ENCODE results near the gene RPA3.
A peak's percentile ranks its signal among the peaks of the same experiment; 100 is the strongest.

RPA3 gene

GRCh38 chr7:7642081-7642480, 76.3 kb downstream of the RPA3 start:
- peaks cover 17 to 24% (median 21%) of the 10 kb centered on the region in 10 experiments for H3K4me1 ChIP-seq
- no peak for TF ChIP-seq Cebpa-rat (IDR thresholded peaks at IDR 0.05)
- H3K9ac ChIP-seq: 0 out of 22 replicates have a peak overlapping the region, but pooled peaks of 1 of the 11 experiments have one; percentile 85
- H3K4me2 ChIP-seq: peak overlapping the region in 9 of 11 experiments; percentile 82 to 97 (median 90); a peak in 13 of 22 replicates
- H4K20me1 ChIP-seq: no peaks in the 10 kb centered on the region
- no peak overlapping the region for H3K4me3 ChIP-seq
- H3K9me3 ChIP-seq (replicated peaks in 1 of 11): peaks cover 0 to 12% (median 10%) of the 10 kb centered on the region in 11 experiments; a peak in 13 of 22 replicates
- H3K27ac ChIP-seq: no peak overlapping the region
- no peaks in the 10 kb centered on the region for H3K27me3 ChIP-seq
- H3K36me3 ChIP-seq: peaks cover 0 to 20% (median 6%) of the 10 kb centered on the region in 11 experiments; a peak in 13 of 22 replicates

GRCh38 chr7:7641129-7641663, 77.2 kb downstream of the RPA3 start:
- Histone ChIP-seq H3K4me3 (peak overlapping the region; percentile 74 to 89 (median 83)), H3K9me3 (replicated peaks in 1 of 11) (peaks cover 0 to 6% (median 5%) of the 10 kb centered on the region in 11 experiments; a peak in 11 of 22 replicates), H3K9ac (peak overlapping the region; percentile 80 to 86 (median 85)), H3K4me1 (peaks cover 17 to 24% (median 21%) of the 10 kb centered on the region in 10 experiments), H3K27ac (peak overlapping the region; percentile 75 to 85 (median 81)), H3K27me3 (no peaks in the 10 kb centered on the region), H4K20me1 (no peaks in the 10 kb centered on the region), H3K4me2 (peak overlapping the region; percentile 82 to 97 (median 90)), H3K36me3 (peaks cover 6 to 25% (median 12%) of the 10 kb centered on the region in 11 experiments; a peak in 17 of 22 replicates)
- no peak for TF ChIP-seq Cebpa-rat (IDR thresholded peaks at IDR 0.05)

GRCh38 chr7:7640221-7641128, 77.9 kb downstream of the RPA3 start, which contains the start of gene UMAD1:
Gene UMAD1 (plus strand): TSS chr7:7640752. CDS start chr7:7673372, 32,620 bp downstream.
- Histone ChIP-seq H4K20me1 (no peaks in the 10 kb centered on the region; a peak in 1 of 22 replicates), H3K36me3 (peaks cover 9 to 27% (median 18%) of the 10 kb centered on the region in 11 experiments; a peak in 16 of 22 replicates), H3K27me3 (no peaks in the 10 kb centered on the region), H3K4me2 (peak within 1 kb of the TSS; percentile 82 to 97 (median 93)), H3K4me1 (peaks cover 17 to 24% (median 21%) of the 10 kb centered on the region in 10 experiments), H3K27ac (peak within 1 kb of the TSS; percentile 75 to 85 (median 81)), H3K9me3 (replicated peaks in 1 of 11) (no peaks in the 10 kb centered on the region), H3K4me3 (peak within 1 kb of the TSS; percentile 74 to 89 (median 83)), H3K9ac (peak within 1 kb of the TSS; percentile 80 to 86 (median 85))
- TF ChIP-seq Cebpa-rat (IDR thresholded peaks at IDR 0.05): no peak

GRCh38 chr7:7639847-7640220, 78.6 kb downstream of the RPA3 start:
- Histone ChIP-seq H3K9me3 (replicated peaks in 1 of 11) (no peaks in the 10 kb centered on the region), H3K4me1 (peaks cover 17 to 24% (median 21%) of the 10 kb centered on the region in 10 experiments), H3K27ac (peak overlapping the region; percentile 14 to 85 (median 79); a peak in 21 of 22 replicates), H3K4me3 (peak overlapping the region; percentile 74 to 89 (median 83)), H3K4me2 (peak overlapping the region; percentile 78 to 95 (median 87)), H3K36me3 (peaks cover 9 to 27% (median 19%) of the 10 kb centered on the region in 11 experiments; a peak in 17 of 22 replicates), H4K20me1 (no peaks in the 10 kb centered on the region; a peak in 1 of 22 replicates), H3K9ac (peak overlapping the region; percentile 77 to 86 (median 84)), H3K27me3 (no peaks in the 10 kb centered on the region)
- no peak for TF ChIP-seq Cebpa-rat (IDR thresholded peaks at IDR 0.05)

GRCh38 chr7:7639421-7639820, 79.0 kb downstream of the RPA3 start:
- Histone ChIP-seq H4K20me1 (no peaks in the 10 kb centered on the region; a peak in 1 of 22 replicates), H3K9me3 (replicated peaks in 1 of 11) (no peaks in the 10 kb centered on the region), H3K27ac (peak overlapping the region; percentile 14 to 85 (median 79); a peak in 21 of 22 replicates), H3K9ac (peak overlapping the region; percentile 77 to 86 (median 84)), H3K4me1 (peaks cover 17 to 24% (median 21%) of the 10 kb centered on the region in 10 experiments), H3K27me3 (no peaks in the 10 kb centered on the region), H3K4me3 (peak overlapping the region; percentile 74 to 89 (median 83)), H3K4me2 (peak overlapping the region; percentile 78 to 95 (median 87)), H3K36me3 (peaks cover 9 to 27% (median 19%) of the 10 kb centered on the region in 11 experiments; a peak in 17 of 22 replicates)
- TF ChIP-seq Cebpa-rat (IDR thresholded peaks at IDR 0.05): no peak

GRCh38 chr7:7630626-7631329, 87.6 kb downstream of the RPA3 start:
- Histone ChIP-seq H4K20me1 (no peaks in the 10 kb centered on the region; a peak in 1 of 22 replicates), H3K27me3 (no peaks in the 10 kb centered on the region), H3K9ac (no peak overlapping the region), H3K36me3 (peaks cover 2 to 19% (median 4%) of the 10 kb centered on the region in 11 experiments; a peak in 14 of 22 replicates), H3K4me1 (no peaks in the 10 kb centered on the region), H3K4me3 (no peak overlapping the region), H3K27ac (no peak overlapping the region), H3K4me2 (no peak overlapping the region), H3K9me3 (replicated peaks in 1 of 11) (peaks cover 20 to 39% (median 26%) of the 10 kb centered on the region in 11 experiments)
- no peak for TF ChIP-seq Cebpa-rat (IDR thresholded peaks at IDR 0.05)

- Histone ChIP-seq H3K36me3 (peaks cover 0 to 3% (median 0%) of the 10 kb centered on the region in 11 experiments; a peak in 1 of 22 replicates), H3K4me2 (no peak overlapping the region), H3K9ac (no peak overlapping the region), H3K9me3 (replicated peaks in 1 of 11) (peaks cover 22 to 45% (median 31%) of the 10 kb centered on the region in 11 experiments), H3K27ac (no peak overlapping the region), H3K4me3 (no peak overlapping the region), H3K27me3 (no peaks in the 10 kb centered on the region), H3K4me1 (no peaks in the 10 kb centered on the region), H4K20me1 (no peaks in the 10 kb centered on the region)
- TF ChIP-seq Cebpa-rat (IDR thresholded peaks at IDR 0.05): no peak
Observed at GRCh38 chr7:7628476-7628875, 89.9 kb downstream of the RPA3 start.

- no peaks in the 10 kb centered on the region for H3K27me3 ChIP-seq
- no peak overlapping the region for H3K4me3 ChIP-seq
- no peak overlapping the region for H3K4me2 ChIP-seq
- H3K27ac ChIP-seq: no peak overlapping the region
- TF ChIP-seq Cebpa-rat (IDR thresholded peaks at IDR 0.05): no peak
- H3K36me3 ChIP-seq: no peaks in the 10 kb centered on the region
- no peaks in the 10 kb centered on the region for H3K4me1 ChIP-seq
- no peaks in the 10 kb centered on the region for H4K20me1 ChIP-seq
- H3K9ac ChIP-seq: no peak overlapping the region
- H3K9me3 ChIP-seq (replicated peaks in 1 of 11): peaks cover under 1 to 6% (median 5%) of the 10 kb centered on the region in 11 experiments; a peak in 17 of 22 replicates
Observed at GRCh38 chr7:7620644-7621210, 97.7 kb downstream of the RPA3 start.
